Endodermal cell (in vitro differentiated cells): Measurements from ENCODE around the gene USP13. TPM values are rescaled to one million over a fixed set of nuclear protein-coding genes. Genes with fewer than 3 reads are reported as not detected.

Source experiments
- DNase-seq: peaks from one replicate; pipeline ENCODE4 v3.0.0-alpha.2; 2017
- H3K27ac ChIP-seq: 2 replicates; pipeline ENCODE4 v1.5.1; 2013; ENCODE audit warnings: mild to moderate bottlenecking, low read depth, low read length, moderate library complexity
- H3K27me3 ChIP-seq: 2 replicates; pipeline ENCODE4 v1.6.1; 2013; ENCODE audit warnings: mild to moderate bottlenecking, low read length, moderate library complexity; ENCODE audit not compliant: insufficient read depth, control insufficient read depth, poor library complexity, severe bottlenecking
- H3K36me3 ChIP-seq: 2 replicates; pipeline ENCODE4 v1.7.0; 2013; ENCODE audit warnings: mild to moderate bottlenecking, low read length, moderate library complexity; ENCODE audit not compliant: control insufficient read depth, insufficient read depth
- H3K4me1 ChIP-seq: one replicate; pipeline ENCODE4 v1.7.0; 2013; ENCODE audit warnings: low read length; ENCODE audit not compliant: control insufficient read depth, insufficient read depth
- H3K4me3 ChIP-seq: 2 replicates; pipeline ENCODE4 v1.5.1; 2013; ENCODE audit warnings: mild to moderate bottlenecking, low read length, moderate library complexity
- H3K9ac ChIP-seq: 2 replicates; pipeline ENCODE4 v1.6.1; 2013; ENCODE audit warnings: mild to moderate bottlenecking, low read length, moderate library complexity; ENCODE audit not compliant: poor library complexity, severe bottlenecking; ENCODE audit errors: extremely low read depth
- H3K9me3 ChIP-seq: 2 replicates; pipeline ENCODE4 v1.6.1; 2013; ENCODE audit warnings: mild to moderate bottlenecking, low read length, moderate library complexity; ENCODE audit not compliant: control insufficient read depth
- H3K27ac Mint-ChIP-seq: 2 replicates; pipeline ENCODE4 v1.8.0; 2020; ENCODE audit warnings: mixed read lengths
- H3K27me3 Mint-ChIP-seq: 2 replicates; pipeline ENCODE4 v1.8.0; 2021; ENCODE audit warnings: mild to moderate bottlenecking, mixed read lengths; ENCODE audit not compliant: insufficient read depth
- H3K36me3 Mint-ChIP-seq: 2 replicates; pipeline ENCODE4 v1.8.0; 2020; ENCODE audit warnings: low read depth, mixed read lengths
- H3K4me1 Mint-ChIP-seq: 2 replicates; pipeline ENCODE4 v1.8.0; 2020; ENCODE audit warnings: mixed read lengths
- H3K4me3 Mint-ChIP-seq: 2 replicates; pipeline ENCODE4 v1.8.0; 2020; ENCODE audit warnings: mild to moderate bottlenecking, moderate library complexity, mixed read lengths
- H3K9me3 Mint-ChIP-seq: 2 replicates; pipeline ENCODE4 v1.8.0; 2020; ENCODE audit warnings: mild to moderate bottlenecking, mixed read lengths
- CTCF ChIP-seq: fragments of 200-600 bp; sonication (generic); conservative IDR thresholded peaks from 2 replicates; pipeline ENCODE4 v1.5.0; 2021; ENCODE audit warnings: antibody characterized with exemption, mild to moderate bottlenecking
- WGBS, 2 experiments: methylation state at CpG; one replicate each; pipeline versions ENCODE4 v1.1.5 to v1.1.7; 2013; ENCODE audit warnings: missing lambda C conversion rate in 2 of 2, mixed read lengths in 1 of 2; ENCODE audit not compliant: insufficient coverage in 1 of 2, insufficient read length in 1 of 2; 5-methylcytosine and 5-hydroxymethylcytosine counted together
- total RNA-seq, 2 donors: library from RNA; stranded (reverse); fragmentation: NEBNext Ultra II Directional in 1 of 2; extraction: Animal tissue kit (Norgen Biotek cat#: 25700) in 1 of 2; gene quantifications; 2 replicates in 1 of 2; 3 replicates in 1 of 2; pipeline ENCODE4 v1.2.1, GENCODE V29; 2021

Gene USP13
- total RNA-seq, 2 donors from 2014 or later, result 24.7 to 25.5 TPM

DNA sequence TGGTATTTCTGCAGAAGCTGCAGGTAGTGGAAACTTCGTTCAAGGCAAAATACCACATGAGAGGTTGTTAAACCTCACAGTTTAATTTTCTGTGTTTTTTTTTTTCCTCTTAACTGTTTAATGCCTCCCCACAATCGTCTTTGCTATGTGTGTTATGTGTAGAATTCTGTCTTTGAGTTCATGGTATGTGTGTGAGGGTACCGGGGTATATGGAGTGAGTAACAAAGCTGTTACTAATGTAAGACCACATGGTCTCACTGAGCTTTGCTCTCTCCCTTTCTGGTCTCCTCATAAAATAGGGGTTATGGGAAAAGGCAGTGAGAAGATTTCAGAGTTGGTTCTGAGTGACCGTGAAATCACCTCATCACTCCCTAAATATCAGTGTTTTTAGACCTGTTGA lies 143.6 kb downstream of the USP13 start:
- Mint-ChIP-seq H3K27me3 (no peaks in the 10 kb centered on the region), H3K36me3 (no peaks in the 10 kb centered on the region), H3K27ac (no peak overlapping the region), H3K4me1 (peaks cover 13% of the 10 kb centered on the region), H3K4me3 (no peak overlapping the region), H3K9me3 (no peaks in the 10 kb centered on the region)
- no peaks in the 10 kb centered on the region for H3K9me3 ChIP-seq
- no peak for DNase-seq
- H3K9ac ChIP-seq, result no peak overlapping the region
- no peak for TF ChIP-seq CTCF
- no peaks in the 10 kb centered on the region for H3K36me3 ChIP-seq
- H3K4me1 ChIP-seq, result peaks cover 4% of the 10 kb centered on the region
- peak overlapping the region; percentile 36 for H3K4me3 ChIP-seq
- H3K27me3 ChIP-seq, result no peaks in the 10 kb centered on the region
- 86 to 96% methylated on average over 3 to 4 of the region's 4 CpGs for WGBS, 2 experiments
- no peak overlapping the region for H3K27ac ChIP-seq

DNA sequence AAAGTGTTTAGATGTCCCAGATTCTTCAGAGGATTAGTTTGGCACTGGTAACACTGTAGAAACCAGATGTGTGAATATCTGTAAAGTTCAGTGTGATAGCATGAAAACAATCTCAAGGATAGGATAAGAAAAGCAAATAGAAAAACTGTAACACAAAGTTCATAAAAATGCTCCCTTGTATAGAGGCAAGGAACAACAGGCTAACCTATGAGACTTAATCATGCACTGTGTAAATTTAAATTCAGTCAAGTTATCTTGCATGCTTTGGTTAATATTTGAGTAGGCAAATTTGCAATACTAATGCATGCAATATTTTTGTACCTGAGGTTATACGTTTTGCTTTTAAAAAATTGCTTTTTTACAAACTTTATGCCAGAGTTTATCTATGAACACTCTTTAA lies 144.4 kb downstream of the USP13 start:
- TF ChIP-seq CTCF, result no peak
- Histone ChIP-seq H3K9me3 (no peaks in the 10 kb centered on the region), H3K4me3 (peak overlapping the region; percentile 36), H3K36me3 (no peaks in the 10 kb centered on the region), H3K27me3 (no peaks in the 10 kb centered on the region), H3K4me1 (peaks cover 4% of the 10 kb centered on the region), H3K27ac (no peak overlapping the region), H3K9ac (no peak overlapping the region)
- H3K27ac Mint-ChIP-seq, result no peak overlapping the region
- no peak for DNase-seq
- H3K36me3 Mint-ChIP-seq, result no peaks in the 10 kb centered on the region
- peaks cover 13% of the 10 kb centered on the region for H3K4me1 Mint-ChIP-seq
- WGBS, 2 experiments, result 89% methylated on average over 1 of the region's 1 CpG; no CpG with 5 or more reads in 1 of the 2 experiments
- H3K4me3 Mint-ChIP-seq, result no peak overlapping the region
- H3K9me3 Mint-ChIP-seq, result no peaks in the 10 kb centered on the region
- no peaks in the 10 kb centered on the region for H3K27me3 Mint-ChIP-seq

- no peaks in the 10 kb centered on the region for H3K9me3 ChIP-seq
- H3K4me1 ChIP-seq, result peaks cover 1% of the 10 kb centered on the region
- H3K36me3 ChIP-seq, result no peaks in the 10 kb centered on the region
- no peak overlapping the region for H3K4me3 ChIP-seq
- TF ChIP-seq CTCF, result no peak
- no peak for DNase-seq
- Mint-ChIP-seq H3K36me3 (no peaks in the 10 kb centered on the region), H3K4me3 (no peak overlapping the region), H3K27ac (no peak overlapping the region), H3K4me1 (peaks cover 9% of the 10 kb centered on the region), H3K9me3 (no peaks in the 10 kb centered on the region), H3K27me3 (no peaks in the 10 kb centered on the region)
- no peak overlapping the region for H3K27ac ChIP-seq
- H3K9ac ChIP-seq, result no peak overlapping the region
- H3K27me3 ChIP-seq, result no peaks in the 10 kb centered on the region
These were observed 148.4 kb downstream of the USP13 start for GRCh38 chr3:179801263-179801662.
